GM18526 (cell line): Measurements from ENCODE around the gene MYOM1.

Source experiments
- POLR2A ChIP-seq: IDR thresholded peaks from 3 replicates; pipeline ENCODE4 v1.6.1; 2011; ENCODE audit not compliant: insufficient read length; ENCODE audit errors: extremely low read depth

Gene MYOM1

GRCh38 chr18:3062798-3063680 lies 156.7 kb downstream of the MYOM1 start:
- no peak for TF ChIP-seq POLR2A

- TF ChIP-seq POLR2A: no peak
Observed at GRCh38 chr18:3061581-3062312, 158.0 kb downstream of the MYOM1 start.

- no peak for TF ChIP-seq POLR2A
Observed at GRCh38 chr18:3060667-3061580, 158.8 kb downstream of the MYOM1 start.

DNA sequence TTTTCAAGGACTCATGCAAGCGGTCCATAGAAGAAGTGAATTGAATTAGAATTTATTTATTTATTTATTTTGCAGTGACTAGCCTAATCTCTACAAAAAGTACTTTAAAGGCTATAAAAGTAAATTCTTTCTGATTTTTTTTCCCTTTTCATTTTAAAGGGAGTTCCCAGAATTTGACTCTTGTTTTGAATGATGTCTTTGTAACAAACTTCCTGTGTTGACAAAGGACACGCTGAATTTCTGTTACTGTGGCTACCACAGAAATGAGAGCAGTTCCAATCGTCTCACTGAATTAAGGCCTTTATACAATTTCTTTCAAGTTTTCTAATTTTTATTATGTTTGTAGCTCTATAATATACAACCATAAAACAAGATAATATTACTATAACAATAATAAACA lies 160.5 kb downstream of the MYOM1 start:
- no peak for TF ChIP-seq POLR2A

- TF ChIP-seq POLR2A: no peak
Observed at GRCh38 chr18:3058328-3059191, 161.2 kb downstream of the MYOM1 start.

DNA sequence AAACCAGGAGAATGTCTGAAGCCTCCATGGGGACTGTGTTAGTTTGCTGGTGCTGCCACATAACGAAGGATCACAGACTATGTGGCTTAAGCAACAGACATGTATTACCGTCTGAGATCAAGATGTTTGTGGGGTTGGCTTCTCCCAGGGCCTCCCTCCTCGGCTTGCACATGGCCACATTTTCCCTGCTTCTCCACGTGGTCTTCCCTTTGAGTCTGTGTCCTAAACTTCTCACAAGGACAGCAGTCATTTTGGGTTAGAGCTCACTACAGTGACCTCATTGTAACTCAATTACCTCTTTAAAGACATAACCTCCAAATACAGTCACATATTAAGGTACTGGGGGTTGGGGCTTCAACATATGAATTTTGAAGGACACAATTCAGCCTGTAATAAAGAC lies 162.2 kb downstream of the MYOM1 start:
- TF ChIP-seq POLR2A: no peak

- no peak for TF ChIP-seq POLR2A
Observed at GRCh38 chr18:3056311-3056710, 163.5 kb downstream of the MYOM1 start.

DNA sequence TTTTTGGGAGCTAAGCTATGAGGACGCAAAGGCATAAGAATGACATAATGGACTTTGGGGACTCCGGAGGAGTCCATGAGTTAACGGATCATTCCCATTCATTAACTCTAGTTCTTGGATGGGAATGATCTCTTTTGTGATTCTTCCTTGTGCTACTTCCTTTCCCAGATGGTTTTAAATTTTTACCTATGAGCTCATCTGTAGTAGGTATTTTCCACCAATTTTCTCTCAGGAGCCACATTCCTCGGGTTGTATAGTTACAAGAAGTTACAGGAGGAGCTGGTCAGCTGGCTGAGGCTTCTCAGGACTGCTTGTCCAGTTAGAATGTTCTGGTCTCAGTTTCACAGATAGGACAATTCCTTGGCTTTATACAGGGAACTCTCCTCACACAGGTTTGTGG lies 164.0 kb downstream of the MYOM1 start:
- no peak for TF ChIP-seq POLR2A

- no peak for TF ChIP-seq POLR2A
Observed at GRCh38 chr18:3055186-3055728, 164.5 kb downstream of the MYOM1 start.

DNA sequence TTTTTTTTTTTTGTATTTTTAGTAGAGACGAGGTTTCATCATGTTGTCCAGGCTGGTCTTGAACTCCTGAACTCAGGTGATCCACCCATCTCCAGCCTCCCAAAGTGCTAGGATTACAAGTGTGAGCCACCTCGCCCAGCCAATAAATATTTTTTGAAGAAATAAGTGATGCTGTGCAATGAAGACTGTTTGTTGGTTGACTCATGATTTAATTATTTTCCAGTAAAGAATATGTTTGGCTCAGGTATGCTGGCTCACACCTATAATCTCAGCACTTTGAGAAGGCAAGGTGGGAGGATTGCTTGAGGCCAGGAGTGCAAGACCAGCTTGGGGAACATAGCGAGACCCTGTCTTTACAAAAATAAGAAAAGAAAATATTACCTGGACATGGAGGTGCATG lies 165.0 kb downstream of the MYOM1 start:
- TF ChIP-seq POLR2A: no peak

- no peak for TF ChIP-seq POLR2A
Observed at GRCh38 chr18:3054214-3054613, 165.6 kb downstream of the MYOM1 start.

DNA sequence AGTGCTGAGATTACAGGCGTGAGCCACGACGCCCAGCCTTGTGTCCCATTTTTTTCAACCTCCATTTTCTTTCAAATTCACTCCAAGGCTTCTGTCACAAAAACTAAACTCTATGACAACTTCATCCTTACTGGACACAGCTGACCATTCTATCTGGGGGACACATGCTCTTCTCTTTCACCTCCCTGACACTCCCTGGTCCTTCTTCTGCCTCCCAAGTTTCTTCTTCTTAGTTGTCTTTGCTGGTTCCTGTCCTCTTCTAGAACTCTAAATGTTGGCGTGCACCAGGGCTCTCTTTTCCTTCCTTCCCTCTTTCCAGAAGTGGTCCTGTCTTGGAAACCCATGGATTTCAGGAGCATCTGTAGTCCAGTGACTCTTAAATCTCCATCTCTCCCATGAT lies 166.7 kb downstream of the MYOM1 start:
- no peak for TF ChIP-seq POLR2A

DNA sequence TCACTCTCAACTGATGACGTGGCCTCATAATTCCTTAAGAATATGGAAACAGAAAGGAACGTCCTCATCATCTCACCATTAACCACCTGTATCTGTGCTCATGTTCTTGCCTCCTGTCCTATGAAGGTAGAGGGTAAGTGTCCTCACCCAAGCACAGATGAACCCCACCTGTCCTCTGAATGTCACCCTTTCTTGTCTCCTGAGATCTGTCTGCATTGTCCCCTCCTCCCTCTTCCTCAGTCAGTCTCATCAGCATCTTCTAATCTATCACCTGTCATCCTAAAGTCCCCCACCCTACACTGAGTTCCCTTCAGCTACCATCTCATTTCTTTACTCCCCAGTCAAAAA lies 167.4 kb downstream of the MYOM1 start:
- no peak for TF ChIP-seq POLR2A

DNA sequence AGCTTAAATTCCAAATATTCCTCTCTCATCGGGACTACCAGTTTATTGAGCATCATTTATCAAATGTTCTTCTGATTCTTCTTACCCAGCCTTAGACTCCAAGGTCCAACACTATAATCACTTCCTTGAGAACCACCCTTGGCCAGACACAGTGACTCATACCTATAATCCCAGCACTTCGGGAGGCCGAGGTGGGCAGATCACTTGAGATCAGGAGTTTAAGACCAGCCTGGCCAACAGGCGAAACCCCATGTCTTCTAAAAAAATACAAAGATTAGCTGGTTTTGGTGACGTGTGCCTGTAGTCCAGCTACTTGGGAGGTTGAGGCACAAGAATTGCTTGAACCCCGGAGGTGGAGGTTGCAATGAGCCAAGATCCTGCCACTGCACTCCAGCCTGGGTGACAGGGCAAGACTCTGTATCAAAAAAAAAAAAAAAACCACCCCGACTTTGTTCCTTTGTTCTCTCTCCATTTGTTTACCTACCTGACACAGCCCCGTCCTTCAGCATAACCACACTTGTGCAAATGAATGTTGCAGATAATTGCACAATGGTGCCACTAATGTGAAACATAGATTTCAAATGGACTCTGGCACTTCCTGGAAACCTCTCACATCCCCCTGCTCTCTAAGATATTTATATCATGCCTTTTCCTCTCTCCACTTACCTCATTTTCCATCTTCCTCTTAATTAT lies 167.9 kb downstream of the MYOM1 start:
- TF ChIP-seq POLR2A: no peak
